Measurements from ENCODE around the gene PRDM11. TPM values are rescaled to one million over a fixed set of nuclear protein-coding genes. Genes with fewer than 3 reads are reported as not detected.

Gene PRDM11
- total and polyA plus RNA-seq, 4 donors = 11.4 to 16.8 (median 14.0) TPM

DNA sequence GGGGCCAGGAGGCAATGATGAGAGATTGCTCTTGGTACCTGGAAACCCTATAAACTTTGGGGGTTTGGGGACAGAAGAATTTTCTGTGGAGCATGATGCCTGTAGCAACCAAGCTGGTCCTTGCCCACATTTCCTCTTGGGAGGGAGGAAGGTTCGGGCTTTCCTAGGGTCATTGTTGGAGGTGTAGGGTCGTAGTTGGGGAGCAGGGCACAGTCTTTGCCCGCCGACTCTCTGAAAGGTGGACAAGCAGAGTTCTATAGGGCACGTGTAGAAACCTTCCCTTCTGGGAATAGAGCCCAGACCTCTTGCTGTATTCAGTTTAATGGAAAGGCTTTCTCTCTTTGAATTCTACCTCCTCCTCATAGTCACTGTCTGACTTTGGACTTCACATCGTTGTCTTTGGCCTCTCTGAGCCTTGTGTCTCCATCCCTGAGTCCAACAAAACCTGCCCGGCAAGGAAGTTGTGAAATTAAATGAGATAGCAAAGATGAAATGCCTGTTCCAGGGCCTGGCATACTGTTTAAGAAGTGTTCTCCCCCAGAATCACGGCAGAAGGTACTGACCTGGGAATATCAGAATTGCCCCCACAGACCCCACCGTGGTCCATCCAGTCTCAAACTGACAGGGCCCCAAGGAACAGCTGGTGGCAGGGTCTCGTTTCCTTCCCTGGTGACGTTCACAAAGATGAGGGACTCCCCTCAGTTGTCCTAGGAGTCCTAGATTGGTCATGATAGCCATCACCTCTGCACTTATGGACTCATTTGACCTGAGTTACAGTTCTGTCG is 1.6 kb downstream of the PRDM11 start:
- Histone ChIP-seq H3K4me3 (ENCODE audit: low read depth, low read length) (peak overlapping the region; percentile 66), H3K4me1 (ENCODE audit: control insufficient read depth, insufficient read depth, low read length) (peaks cover 27% of the 10 kb centered on the region), H3K27me3 (ENCODE audit: control insufficient read depth, insufficient read depth, low read length) (peaks cover 11% of the 10 kb centered on the region), H3K27ac (ENCODE audit: low read depth, low read length) (peak overlapping the region; percentile 69), H3K36me3 (ENCODE audit: control insufficient read depth, insufficient read depth, low read length) (no peaks in the 10 kb centered on the region), H3K9me3 (ENCODE audit: control insufficient read depth, insufficient read depth, low read length) (no peaks in the 10 kb centered on the region)
- 68% methylated on average over 9 of the region's 12 CpGs for WGBS (ENCODE audit: insufficient coverage)
- no peak for DNase-seq (ENCODE audit: low read depth in 4 of 6, low spot score in 6 of 6)

DNA sequence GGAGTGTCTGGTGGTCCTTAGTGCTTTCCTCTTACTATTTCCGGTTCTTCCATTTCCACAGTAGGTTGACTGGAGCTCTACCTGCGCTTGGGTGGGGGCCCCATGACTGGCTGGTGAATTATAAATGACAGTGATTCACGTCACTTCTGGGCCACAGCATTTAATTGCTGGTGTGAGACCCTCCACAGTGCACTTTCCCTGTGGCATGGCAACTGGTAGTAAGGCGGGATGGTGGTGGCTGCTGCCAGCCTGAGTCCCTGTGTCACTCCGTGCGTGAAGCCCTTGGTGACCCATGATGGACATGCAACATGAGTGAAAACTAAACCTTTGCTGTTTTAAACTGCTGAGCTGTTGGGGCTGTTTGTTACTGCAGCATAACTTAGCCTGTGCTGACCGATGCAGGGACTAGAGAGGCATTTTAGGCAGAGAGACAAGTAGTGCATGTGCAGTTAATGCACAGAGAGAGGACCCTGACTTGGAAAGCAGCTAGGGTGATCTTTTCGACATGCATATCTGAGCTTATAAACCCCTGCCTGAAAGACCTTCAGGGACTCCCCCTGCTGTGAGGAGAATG is 3.1 kb downstream of the PRDM11 start:
- DNase-seq (ENCODE audit: low read depth in 4 of 6, low spot score in 6 of 6) = no peak
- H3K36me3 ChIP-seq (ENCODE audit: control insufficient read depth, insufficient read depth, low read length) = peaks cover 2% of the 10 kb centered on the region
- H3K27ac ChIP-seq (ENCODE audit: low read depth, low read length) = no peak overlapping the region
- peaks cover 30% of the 10 kb centered on the region for H3K4me1 ChIP-seq (ENCODE audit: control insufficient read depth, insufficient read depth, low read length)
- peaks cover 4% of the 10 kb centered on the region for H3K27me3 ChIP-seq (ENCODE audit: control insufficient read depth, insufficient read depth, low read length)
- 99% methylated on average over 7 of the region's 8 CpGs for WGBS (ENCODE audit: insufficient coverage)
- no peaks in the 10 kb centered on the region for H3K9me3 ChIP-seq (ENCODE audit: control insufficient read depth, insufficient read depth, low read length)
- H3K4me3 ChIP-seq (ENCODE audit: low read depth, low read length) = no peak overlapping the region

DNA sequence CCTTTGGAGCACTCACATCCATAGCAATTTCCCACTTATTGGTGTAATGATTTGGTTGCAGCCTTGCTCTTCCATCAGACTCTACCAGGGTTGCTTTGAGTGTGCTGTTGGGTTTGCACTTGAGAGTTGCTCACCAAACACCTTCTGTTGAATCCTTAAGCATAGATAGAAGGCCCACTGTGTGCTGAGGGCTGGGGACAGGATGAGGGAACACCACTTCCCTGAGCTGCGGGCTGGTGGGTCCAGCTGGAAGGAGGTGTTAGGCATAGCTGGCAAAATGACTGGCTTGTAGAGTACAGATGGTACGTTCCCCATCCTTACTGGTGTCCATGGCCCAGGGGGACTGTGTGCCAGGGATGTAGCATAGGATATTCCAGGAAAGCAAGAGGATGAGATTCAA is 3.9 kb downstream of the PRDM11 start:
- Histone ChIP-seq H3K27ac (ENCODE audit: low read depth, low read length) (no peak overlapping the region), H3K4me3 (ENCODE audit: low read depth, low read length) (no peak overlapping the region), H3K36me3 (ENCODE audit: control insufficient read depth, insufficient read depth, low read length) (peaks cover 7% of the 10 kb centered on the region), H3K9me3 (ENCODE audit: control insufficient read depth, insufficient read depth, low read length) (no peaks in the 10 kb centered on the region), H3K27me3 (ENCODE audit: control insufficient read depth, insufficient read depth, low read length) (peaks cover 1% of the 10 kb centered on the region), H3K4me1 (ENCODE audit: control insufficient read depth, insufficient read depth, low read length) (peaks cover 36% of the 10 kb centered on the region)
- whole genome bisulfite sequencing (ENCODE audit: insufficient coverage) = 96% methylated on average over 2 of the region's 2 CpGs
- DNase-seq (ENCODE audit: low read depth in 4 of 6, low spot score in 6 of 6) = no peak

DNA sequence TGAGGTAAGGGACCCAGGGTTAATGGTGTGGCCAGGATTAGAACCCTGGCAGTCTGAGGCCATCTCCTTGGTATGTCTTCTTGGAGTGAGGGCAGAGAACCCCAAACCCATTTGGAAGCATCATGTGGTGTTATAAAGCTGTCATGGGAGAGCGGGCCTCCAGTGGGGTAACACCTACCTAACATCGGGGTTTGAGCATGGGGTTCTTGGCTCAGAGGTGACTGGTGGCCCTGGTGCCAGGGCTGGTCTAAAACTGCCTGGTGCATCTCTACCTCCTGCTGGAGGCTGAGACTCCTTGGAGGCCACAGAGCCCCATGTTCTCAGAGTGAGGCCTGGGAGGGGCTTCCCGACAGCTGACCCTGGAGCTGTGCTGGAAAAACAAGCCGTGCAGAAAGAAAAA is 4.5 kb downstream of the PRDM11 start:
- 83% methylated on average over 4 of the region's 4 CpGs for WGBS (ENCODE audit: insufficient coverage)
- Histone ChIP-seq H3K27me3 (ENCODE audit: control insufficient read depth, insufficient read depth, low read length) (no peaks in the 10 kb centered on the region), H3K36me3 (ENCODE audit: control insufficient read depth, insufficient read depth, low read length) (peaks cover 8% of the 10 kb centered on the region), H3K9me3 (ENCODE audit: control insufficient read depth, insufficient read depth, low read length) (no peaks in the 10 kb centered on the region), H3K27ac (ENCODE audit: low read depth, low read length) (no peak overlapping the region), H3K4me1 (ENCODE audit: control insufficient read depth, insufficient read depth, low read length) (peaks cover 33% of the 10 kb centered on the region), H3K4me3 (ENCODE audit: low read depth, low read length) (no peak overlapping the region)
- no peak for DNase-seq (ENCODE audit: low read depth in 4 of 6, low spot score in 6 of 6)

DNA sequence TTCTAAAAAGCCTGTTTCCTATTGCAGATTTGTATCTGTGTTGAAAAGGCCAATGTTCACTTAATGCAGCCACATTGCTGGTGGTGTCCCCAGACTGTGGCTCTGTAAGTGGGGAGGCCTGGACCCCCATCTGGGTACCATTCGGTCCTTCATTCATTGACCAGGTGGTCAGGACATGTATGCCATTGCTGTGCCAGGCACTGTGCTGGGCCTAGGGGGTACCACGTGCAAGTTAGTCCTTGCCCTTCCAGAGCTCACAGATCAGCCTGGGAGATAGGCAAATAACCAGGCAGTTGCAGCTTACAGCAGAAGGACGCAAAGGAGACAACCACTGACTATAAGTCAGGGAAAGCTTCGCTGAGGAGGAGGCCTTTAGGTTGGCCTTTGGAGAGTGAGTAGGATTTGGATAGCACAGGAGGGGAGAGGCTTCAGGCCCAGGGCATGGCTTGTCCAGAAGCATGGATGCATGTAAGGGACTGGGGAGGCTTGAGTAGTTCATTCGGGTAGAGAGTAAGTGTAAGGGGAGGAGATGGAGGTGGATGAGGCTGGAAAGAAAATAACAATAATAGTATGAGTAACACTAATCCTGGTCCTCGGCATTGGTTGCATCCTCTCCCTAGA is 5.0 kb downstream of the PRDM11 start:
- Histone ChIP-seq H3K9me3 (ENCODE audit: control insufficient read depth, insufficient read depth, low read length) (no peaks in the 10 kb centered on the region), H3K27ac (ENCODE audit: low read depth, low read length) (no peak overlapping the region), H3K27me3 (ENCODE audit: control insufficient read depth, insufficient read depth, low read length) (no peaks in the 10 kb centered on the region), H3K36me3 (ENCODE audit: control insufficient read depth, insufficient read depth, low read length) (peaks cover 8% of the 10 kb centered on the region), H3K4me3 (ENCODE audit: low read depth, low read length) (no peak overlapping the region), H3K4me1 (ENCODE audit: control insufficient read depth, insufficient read depth, low read length) (peaks cover 30% of the 10 kb centered on the region)
- WGBS (ENCODE audit: insufficient coverage) = 87% methylated on average over 4 of the region's 6 CpGs
- DNase-seq (ENCODE audit: low read depth in 4 of 6, low spot score in 6 of 6) = no peak

DNA sequence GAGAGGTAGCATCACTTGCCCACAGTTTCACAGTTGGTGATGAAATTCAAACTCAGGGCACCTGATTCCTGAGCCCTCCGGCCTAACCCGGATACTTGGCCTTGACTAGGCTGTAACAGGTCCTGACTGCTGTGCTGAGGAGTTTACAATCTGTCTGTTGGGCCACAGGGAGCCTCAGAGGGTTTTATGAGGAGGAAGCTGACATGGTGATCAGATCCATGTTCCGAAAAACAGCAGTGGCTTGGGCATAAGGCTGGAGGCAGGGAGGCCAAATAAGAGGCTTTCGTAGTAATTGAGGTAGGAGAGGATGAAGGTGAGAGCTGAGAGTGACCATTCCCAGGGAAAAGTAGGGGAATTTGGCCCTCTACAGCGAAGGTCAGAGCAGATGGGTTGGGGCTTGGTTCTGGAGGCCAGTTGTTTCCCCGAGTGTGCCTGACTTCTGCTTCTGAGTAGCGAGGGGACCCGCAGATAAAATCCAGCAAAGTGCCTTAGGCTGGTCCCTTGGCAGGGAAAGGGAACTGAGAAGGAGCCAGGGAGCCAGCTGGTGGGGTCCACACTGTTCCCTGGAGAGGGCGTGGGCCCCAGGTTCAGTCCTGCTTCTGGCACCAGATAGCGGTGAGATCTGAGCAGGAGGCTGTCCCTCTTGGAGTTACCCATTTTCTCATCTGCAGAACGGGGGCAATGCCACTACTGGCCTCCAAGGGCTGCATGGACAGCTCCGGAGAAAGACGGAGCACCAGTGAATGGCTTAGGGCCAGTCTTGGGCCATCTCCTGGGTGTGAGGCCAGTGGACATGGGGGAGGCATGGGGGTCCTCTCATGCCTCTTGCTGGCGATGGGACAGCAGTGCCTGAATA is 6.5 kb downstream of the PRDM11 start:
- no peak overlapping the region for H3K4me3 ChIP-seq (ENCODE audit: low read depth, low read length)
- H3K9me3 ChIP-seq (ENCODE audit: control insufficient read depth, insufficient read depth, low read length) = no peaks in the 10 kb centered on the region
- no peak for DNase-seq (ENCODE audit: low read depth in 4 of 6, low spot score in 6 of 6)
- H3K27ac ChIP-seq (ENCODE audit: low read depth, low read length) = no peak overlapping the region
- no peaks in the 10 kb centered on the region for H3K27me3 ChIP-seq (ENCODE audit: control insufficient read depth, insufficient read depth, low read length)
- peaks cover 37% of the 10 kb centered on the region for H3K4me1 ChIP-seq (ENCODE audit: control insufficient read depth, insufficient read depth, low read length)
- peaks cover 8% of the 10 kb centered on the region for H3K36me3 ChIP-seq (ENCODE audit: control insufficient read depth, insufficient read depth, low read length)
- 85% methylated on average over 14 of the region's 14 CpGs for WGBS (ENCODE audit: insufficient coverage)

DNA sequence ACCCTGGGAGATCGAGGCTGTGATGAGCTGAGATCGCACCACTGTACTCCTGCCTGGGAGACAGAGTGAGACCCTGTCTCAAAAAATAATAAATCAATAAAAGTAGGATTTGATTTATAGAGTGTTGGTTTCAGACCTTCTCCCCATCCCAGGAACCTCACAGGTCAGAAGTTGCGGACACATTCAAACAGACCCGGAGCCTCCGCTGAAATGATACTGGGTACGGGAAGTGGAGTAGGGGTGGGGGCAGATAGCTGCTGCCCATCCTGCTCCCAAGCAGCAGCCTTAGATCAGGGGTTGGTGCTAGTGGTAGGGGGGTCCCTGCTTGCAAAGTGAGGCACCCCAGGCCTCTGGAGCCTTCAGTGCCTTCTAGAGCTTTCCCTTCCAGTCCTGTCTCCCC is 7.8 kb downstream of the PRDM11 start:
- 100% methylated on average over 1 of the region's 6 CpGs for WGBS (ENCODE audit: insufficient coverage)
- DNase-seq (ENCODE audit: low read depth in 4 of 6, low spot score in 6 of 6) = no peak
- no peaks in the 10 kb centered on the region for H3K9me3 ChIP-seq (ENCODE audit: control insufficient read depth, insufficient read depth, low read length)
- peaks cover 45% of the 10 kb centered on the region for H3K4me1 ChIP-seq (ENCODE audit: control insufficient read depth, insufficient read depth, low read length)
- no peak overlapping the region for H3K4me3 ChIP-seq (ENCODE audit: low read depth, low read length)
- H3K27ac ChIP-seq (ENCODE audit: low read depth, low read length) = no peak overlapping the region
- H3K36me3 ChIP-seq (ENCODE audit: control insufficient read depth, insufficient read depth, low read length) = peaks cover 15% of the 10 kb centered on the region
- H3K27me3 ChIP-seq (ENCODE audit: control insufficient read depth, insufficient read depth, low read length) = no peaks in the 10 kb centered on the region

DNA sequence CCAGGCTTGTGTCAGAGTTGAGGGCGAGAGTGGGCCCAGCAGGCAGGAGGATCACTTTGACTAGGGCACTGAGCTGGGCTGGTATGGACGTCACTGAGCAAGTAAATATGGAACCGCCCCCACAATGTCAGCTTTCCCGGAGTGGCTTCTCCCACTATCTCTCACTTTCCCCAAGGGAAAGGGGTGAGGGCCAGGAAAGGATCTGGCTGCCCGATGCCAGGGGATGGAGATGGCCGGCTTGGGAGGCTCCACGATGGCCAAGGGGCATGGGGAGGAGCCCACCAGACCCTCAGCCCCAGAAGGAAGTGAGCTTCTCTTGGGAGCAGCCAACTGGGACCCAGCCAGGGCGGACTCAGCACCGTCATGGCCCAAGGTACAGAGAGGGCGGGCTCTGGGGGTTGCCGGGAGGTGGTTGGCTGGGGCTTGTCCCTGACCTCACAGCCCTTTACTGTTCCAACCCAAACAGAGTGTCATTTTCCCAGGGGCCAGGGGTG is 8.7 kb downstream of the PRDM11 start:
- 77% methylated on average over 7 of the region's 11 CpGs for WGBS (ENCODE audit: insufficient coverage)
- Histone ChIP-seq H3K36me3 (ENCODE audit: control insufficient read depth, insufficient read depth, low read length) (peaks cover 15% of the 10 kb centered on the region), H3K9me3 (ENCODE audit: control insufficient read depth, insufficient read depth, low read length) (no peaks in the 10 kb centered on the region), H3K27me3 (ENCODE audit: control insufficient read depth, insufficient read depth, low read length) (no peaks in the 10 kb centered on the region), H3K27ac (ENCODE audit: low read depth, low read length) (no peak overlapping the region), H3K4me3 (ENCODE audit: low read depth, low read length) (no peak overlapping the region), H3K4me1 (ENCODE audit: control insufficient read depth, insufficient read depth, low read length) (peaks cover 53% of the 10 kb centered on the region)
- no peak for DNase-seq (ENCODE audit: low read depth in 4 of 6, low spot score in 6 of 6)

DNA sequence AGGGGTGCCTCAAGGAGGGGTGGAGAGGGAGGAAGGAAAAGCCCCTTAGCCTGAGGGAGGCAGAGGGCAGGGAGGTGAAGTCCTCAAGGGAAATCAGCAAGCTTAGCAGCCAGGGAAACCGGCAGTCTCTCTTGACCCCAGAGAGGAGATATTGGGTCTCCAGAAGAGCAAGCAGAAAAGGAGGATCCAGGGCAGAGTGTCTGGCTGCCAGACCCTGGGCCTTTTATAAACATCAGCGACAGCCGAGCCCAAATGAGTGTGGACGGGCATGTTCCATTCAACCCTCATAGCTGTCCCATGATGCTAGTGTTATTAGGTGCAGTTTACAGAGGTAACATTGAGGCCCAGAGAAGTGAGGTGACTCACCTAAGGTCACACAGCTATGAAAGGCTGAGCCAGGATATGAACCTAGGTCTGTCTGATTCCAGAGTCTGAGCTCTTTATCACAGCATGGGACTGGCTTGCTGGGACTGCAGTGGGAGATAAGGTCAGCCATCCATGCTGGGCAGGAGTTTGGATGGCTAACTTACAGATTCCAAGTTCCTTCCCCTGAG is 9.3 kb downstream of the PRDM11 start:
- Histone ChIP-seq H3K4me1 (ENCODE audit: control insufficient read depth, insufficient read depth, low read length) (peaks cover 54% of the 10 kb centered on the region), H3K27ac (ENCODE audit: low read depth, low read length) (no peak overlapping the region), H3K36me3 (ENCODE audit: control insufficient read depth, insufficient read depth, low read length) (peaks cover 15% of the 10 kb centered on the region), H3K9me3 (ENCODE audit: control insufficient read depth, insufficient read depth, low read length) (no peaks in the 10 kb centered on the region), H3K27me3 (ENCODE audit: control insufficient read depth, insufficient read depth, low read length) (no peaks in the 10 kb centered on the region), H3K4me3 (ENCODE audit: low read depth, low read length) (no peak overlapping the region)
- no peak for DNase-seq (ENCODE audit: low read depth in 4 of 6, low spot score in 6 of 6)
- WGBS (ENCODE audit: insufficient coverage) = 81% methylated on average over 2 of the region's 4 CpGs

Data from spinal cord (tissue), 10 donors.